ENCODE results near the gene EFNA5. TPM values are rescaled to one million over a fixed set of nuclear protein-coding genes. Genes with fewer than 3 reads are reported as not detected.

EFNA5 gene
- total RNA-seq, 2 donors from 2014 or later, result 6.0 to 13.5 TPM

- DNase-seq (ENCODE audit: low spot score) (no peak), ATAC-seq (ENCODE audit: insufficient number of reproducible peaks, low FRiP score, low read depth) (no peak)
- H3K4me1 ChIP-seq (ENCODE audit: control insufficient read depth in 1 of 2, low read depth in 2 of 2), result no peaks in the 10 kb centered on the region
- no peaks in the 10 kb centered on the region for H3K36me3 ChIP-seq
- no peak for TF ChIP-seq CTCF (IDR thresholded peaks at IDR 0.05)
- no peaks in the 10 kb centered on the region for H3K9me3 ChIP-seq
- H3K27ac ChIP-seq, result no peak overlapping the region
- H3K4me3 ChIP-seq, result no peak overlapping the region
- H3K27me3 ChIP-seq (replicated peaks; ENCODE audit: insufficient read depth), result no peaks in the 10 kb centered on the region
Observed at GRCh38 chr5:107680799-107681198, 10.1 kb upstream of the EFNA5 start.

- H3K4me3 ChIP-seq, result no peak overlapping the region
- DNase-seq (ENCODE audit: low spot score) (no peak), ATAC-seq (ENCODE audit: insufficient number of reproducible peaks, low FRiP score, low read depth) (no peak)
- H3K27ac ChIP-seq, result no peak overlapping the region
- no peaks in the 10 kb centered on the region for H3K36me3 ChIP-seq
- TF ChIP-seq CTCF (IDR thresholded peaks at IDR 0.05), result no peak
- H3K4me1 ChIP-seq (ENCODE audit: control insufficient read depth in 1 of 2, low read depth in 2 of 2), result no peaks in the 10 kb centered on the region
- no peaks in the 10 kb centered on the region for H3K27me3 ChIP-seq (replicated peaks; ENCODE audit: insufficient read depth)
- H3K9me3 ChIP-seq, result no peaks in the 10 kb centered on the region
Observed at GRCh38 chr5:107680099-107680498, 9.4 kb upstream of the EFNA5 start.

GRCh38 chr5:107676702-107677101, 6.0 kb upstream of the EFNA5 start:
- H3K27me3 ChIP-seq (replicated peaks; ENCODE audit: insufficient read depth), result no peaks in the 10 kb centered on the region
- DNase-seq (ENCODE audit: low spot score), result no peak
- H3K27ac ChIP-seq, result no peak overlapping the region
- H3K9me3 ChIP-seq, result no peaks in the 10 kb centered on the region
- no peak for TF ChIP-seq CTCF (IDR thresholded peaks at IDR 0.05)
- no peak overlapping the region for H3K4me3 ChIP-seq
- ATAC-seq (ENCODE audit: insufficient number of reproducible peaks, low FRiP score, low read depth), result no peak
- no peaks in the 10 kb centered on the region for H3K4me1 ChIP-seq (ENCODE audit: control insufficient read depth in 1 of 2, low read depth in 2 of 2)
- no peaks in the 10 kb centered on the region for H3K36me3 ChIP-seq

- Histone ChIP-seq H3K9me3 (no peaks in the 10 kb centered on the region), H3K36me3 (no peaks in the 10 kb centered on the region), H3K4me1 (ENCODE audit: control insufficient read depth in 1 of 2, low read depth in 2 of 2) (no peaks in the 10 kb centered on the region), H3K4me3 (no peak overlapping the region), H3K27ac (no peak overlapping the region), H3K27me3 (replicated peaks; ENCODE audit: insufficient read depth) (no peaks in the 10 kb centered on the region)
- no peak for DNase-seq (ENCODE audit: low spot score)
- TF ChIP-seq CTCF (IDR thresholded peaks at IDR 0.05), result no peak
- ATAC-seq (ENCODE audit: insufficient number of reproducible peaks, low FRiP score, low read depth), result no peak
Observed at GRCh38 chr5:107675201-107675600, 4.5 kb upstream of the EFNA5 start.

- DNase-seq (ENCODE audit: low spot score) (no peak), ATAC-seq (ENCODE audit: insufficient number of reproducible peaks, low FRiP score, low read depth) (no peak)
- no peak overlapping the region for H3K27ac ChIP-seq
- no peak for TF ChIP-seq CTCF (IDR thresholded peaks at IDR 0.05)
- H3K9me3 ChIP-seq, result no peaks in the 10 kb centered on the region
- no peaks in the 10 kb centered on the region for H3K27me3 ChIP-seq (replicated peaks; ENCODE audit: insufficient read depth)
- no peaks in the 10 kb centered on the region for H3K4me1 ChIP-seq (ENCODE audit: control insufficient read depth in 1 of 2, low read depth in 2 of 2)
- no peak overlapping the region for H3K4me3 ChIP-seq
- H3K36me3 ChIP-seq, result no peaks in the 10 kb centered on the region
Observed at GRCh38 chr5:107674655-107675054, 3.9 kb upstream of the EFNA5 start.
